Inflammatory macrophage treated with lipopolysaccharide for 4 hours (primary cell): ENCODE measurements around the gene WDR86.

Experiments
- DNase-seq: peaks from one replicate; pipeline ENCODE4 v3.0.0-alpha.2; 2020

WDR86 gene

GRCh38 chr7:151439855-151440798 is 30.3 kb upstream of the WDR86 start, which contains the start of gene CRYGN:
Gene CRYGN, minus strand, starts transcription at chr7:151440141. Its CDS starts 224 bp downstream, at chr7:151439917.
- DNase-seq = no peak

GRCh38 chr7:151438864-151439601 is 29.2 kb upstream of the WDR86 start:
- DNase-seq = no peak

- DNase-seq = no peak
Measured at GRCh38 chr7:151437866-151438516, 28.2 kb upstream of the WDR86 start.

- no peak for DNase-seq
Measured at GRCh38 chr7:151437159-151437553, 27.3 kb upstream of the WDR86 start.

- DNase-seq = no peak
Measured at GRCh38 chr7:151436446-151437158, 26.8 kb upstream of the WDR86 start.

- DNase-seq = no peak
Measured at GRCh38 chr7:151435971-151436370, 26.1 kb upstream of the WDR86 start.

GRCh38 chr7:151435103-151435916 is 25.5 kb upstream of the WDR86 start:
- DNase-seq = no peak

- DNase-seq = no peak
Measured at GRCh38 chr7:151434549-151434948, 24.7 kb upstream of the WDR86 start.

GRCh38 chr7:151433721-151434400 is 24.0 kb upstream of the WDR86 start:
- DNase-seq = no peak

GRCh38 chr7:151432658-151433521 is 23.1 kb upstream of the WDR86 start:
- no peak for DNase-seq

GRCh38 chr7:151431768-151432311 is 22.0 kb upstream of the WDR86 start:
- no peak for DNase-seq

- no peak for DNase-seq
Measured at GRCh38 chr7:151431281-151431767, 21.5 kb upstream of the WDR86 start.

- DNase-seq = no peak
Measured at GRCh38 chr7:151430391-151431205, 20.8 kb upstream of the WDR86 start.

- no peak for DNase-seq
Measured at GRCh38 chr7:151429560-151430331, 19.9 kb upstream of the WDR86 start.

- DNase-seq = no peak
Measured at GRCh38 chr7:151429237-151429559, 19.4 kb upstream of the WDR86 start.

- no peak for DNase-seq
Measured at GRCh38 chr7:151428378-151429236, 18.8 kb upstream of the WDR86 start.
